H9 (cell line): ENCODE results near the gene PIGS. TPM values are rescaled to one million over a fixed set of nuclear protein-coding genes. Genes with fewer than 3 reads are reported as not detected.

Experiments
- DNase-seq: peaks from one replicate; pipeline ENCODE4 v3.0.0-alpha.2; 2017
- H2AFZ ChIP-seq: one replicate; pipeline ENCODE4 v1.6.1; 2013; ENCODE audit warnings: mild to moderate bottlenecking, low read length, control low read depth, moderate library complexity
- H2AK5ac ChIP-seq: 2 replicates; pipeline ENCODE4 v1.6.1; 2013; ENCODE audit warnings: low read length, control low read depth, mixed read lengths; ENCODE audit not compliant: insufficient read length
- H2BK120ac ChIP-seq: one replicate; pipeline ENCODE4 v1.6.1; 2013; ENCODE audit warnings: low read depth, mild to moderate bottlenecking, low read length, control low read depth, inconsistent platforms; ENCODE audit not compliant: poor library complexity, severe bottlenecking
- H2BK12ac ChIP-seq: 2 replicates; pipeline ENCODE4 v1.6.1; 2013; ENCODE audit warnings: low read length, control low read depth, mixed read lengths, low read depth; ENCODE audit not compliant: insufficient read length
- H2BK15ac ChIP-seq: 2 replicates; pipeline ENCODE4 v1.6.1; 2013; ENCODE audit warnings: low read depth, low read length, control low read depth
- H2BK20ac ChIP-seq: one replicate; pipeline ENCODE4 v1.6.1; 2013; ENCODE audit warnings: low read depth, mild to moderate bottlenecking, low read length, control low read depth, inconsistent platforms; ENCODE audit not compliant: poor library complexity, severe bottlenecking
- H2BK5ac ChIP-seq: 2 replicates; pipeline ENCODE4 v1.6.1; 2013; ENCODE audit warnings: low read length, control low read depth, mixed read lengths; ENCODE audit not compliant: insufficient read length
- H3K14ac ChIP-seq: 2 replicates; pipeline ENCODE4 v1.6.1; 2013; ENCODE audit warnings: low read length, control low read depth; ENCODE audit not compliant: insufficient read depth
- H3K18ac ChIP-seq: 2 replicates; pipeline ENCODE4 v1.6.1; 2013; ENCODE audit warnings: low read depth, mild to moderate bottlenecking, mixed read lengths, low read length, control low read depth; ENCODE audit not compliant: insufficient read length
- H3K23ac ChIP-seq: 2 replicates; pipeline ENCODE4 v1.6.1; 2013; ENCODE audit warnings: low read length, control low read depth, mixed read lengths, low read depth; ENCODE audit not compliant: insufficient read length
- H3K23me2 ChIP-seq: 2 replicates; pipeline ENCODE4 v1.6.1; 2013; ENCODE audit warnings: low read depth, mild to moderate bottlenecking, mixed read lengths, low read length, control low read depth; ENCODE audit not compliant: insufficient read length, poor library complexity, severe bottlenecking
- H3K27ac ChIP-seq: 2 replicates; pipeline ENCODE4 v1.5.1; 2013; ENCODE audit warnings: low read length, control low read depth, mixed read lengths, low read depth; ENCODE audit not compliant: insufficient read length
- H3K27me3 ChIP-seq: 2 replicates; pipeline ENCODE4 v1.6.1; 2013; ENCODE audit warnings: low read length, control low read depth, inconsistent platforms; ENCODE audit not compliant: insufficient read depth
- H3K4ac ChIP-seq: 2 replicates; pipeline ENCODE4 v1.6.1; 2013; ENCODE audit warnings: low read depth, mild to moderate bottlenecking, control low read depth, inconsistent platforms, low read length, moderate library complexity
- H3K4me1 ChIP-seq: 2 replicates; pipeline ENCODE4 v1.6.1; 2013; ENCODE audit warnings: low read length, control low read depth, inconsistent platforms; ENCODE audit not compliant: insufficient read depth
- H3K4me2 ChIP-seq: 2 replicates; pipeline ENCODE4 v1.6.1; 2013; ENCODE audit warnings: low read length, control low read depth, mixed read lengths; ENCODE audit not compliant: insufficient read length, insufficient read depth
- H3K56ac ChIP-seq: 2 replicates; pipeline ENCODE4 v1.6.1; 2013; ENCODE audit warnings: low read depth, mild to moderate bottlenecking, mixed read lengths, low read length, control low read depth; ENCODE audit not compliant: insufficient read length
- H3K79me1 ChIP-seq: 2 replicates; pipeline ENCODE4 v1.6.1; 2013; ENCODE audit warnings: low read depth, mild to moderate bottlenecking, moderate library complexity, low read length, control low read depth, inconsistent platforms; ENCODE audit not compliant: insufficient read depth, poor library complexity, severe bottlenecking
- H3K79me2 ChIP-seq: 2 replicates; pipeline ENCODE4 v1.6.1; 2013; ENCODE audit warnings: low read length, control low read depth, inconsistent platforms; ENCODE audit not compliant: insufficient read depth
- H3K9ac ChIP-seq: 2 replicates; pipeline ENCODE4 v1.6.1; 2013; ENCODE audit warnings: low read length, control low read depth, mixed read lengths; ENCODE audit not compliant: insufficient read length; ENCODE audit errors: extremely low read depth
- H3K9me3 ChIP-seq: one replicate; pipeline ENCODE4 v1.6.1; 2013; ENCODE audit warnings: low read depth, low read length, inconsistent platforms; ENCODE audit not compliant: control insufficient read depth
- H3T11ph ChIP-seq: one replicate; pipeline ENCODE4 v1.6.1; 2013; ENCODE audit warnings: mild to moderate bottlenecking, low read length, control low read depth, inconsistent platforms
- H4K20me1 ChIP-seq: one replicate; pipeline ENCODE4 v1.6.1; 2013; ENCODE audit not compliant: control insufficient read depth, insufficient read length, insufficient read depth
- H4K5ac ChIP-seq: 2 replicates; pipeline ENCODE4 v1.6.1; 2013; ENCODE audit warnings: low read depth, mild to moderate bottlenecking, mixed read lengths, low read length, control low read depth; ENCODE audit not compliant: insufficient read length
- H4K8ac ChIP-seq: replicated peaks from 2 replicates; pipeline ENCODE4 v1.6.1; 2013; ENCODE audit warnings: low read length, control low read depth, mixed read lengths, low read depth; ENCODE audit not compliant: insufficient read length
- H4K91ac ChIP-seq: 2 replicates; pipeline ENCODE4 v1.6.1; 2013; ENCODE audit warnings: low read depth, mild to moderate bottlenecking, moderate library complexity, mixed read lengths, low read length, control low read depth; ENCODE audit not compliant: insufficient read length
- H3K27ac Mint-ChIP-seq, 3 experiments: 2 replicates in 2 of 3; 3 replicates in 1 of 3; pipeline ENCODE4 v1.8.0; 2020 to 2021; ENCODE audit warnings: mixed read lengths in 3 of 3, mild to moderate bottlenecking in 1 of 3, moderate library complexity in 1 of 3
- H3K27me3 Mint-ChIP-seq: 2 replicates; pipeline ENCODE4 v1.8.0; 2021; ENCODE audit warnings: low read depth, mild to moderate bottlenecking, moderate library complexity, mixed read lengths
- H3K36me3 Mint-ChIP-seq, 3 experiments: 2 replicates in 2 of 3; 3 replicates in 1 of 3; pipeline ENCODE4 v1.8.0; 2020 to 2021; ENCODE audit warnings: low read depth in 3 of 3, mixed read lengths in 3 of 3; ENCODE audit not compliant: insufficient read depth in 1 of 3
- H3K4me1 Mint-ChIP-seq, 2 experiments: 2 replicates each; pipeline ENCODE4 v1.8.0; 2020; ENCODE audit warnings: mixed read lengths in 2 of 2
- H3K4me3 Mint-ChIP-seq, 2 experiments: 2 replicates in 1 of 2; 3 replicates in 1 of 2; pipeline ENCODE4 v1.8.0; 2020 to 2021; ENCODE audit warnings: mild to moderate bottlenecking in 2 of 2, mixed read lengths in 2 of 2, moderate library complexity in 1 of 2
- H3K9me3 Mint-ChIP-seq, 2 experiments: 2 replicates in 1 of 2; 3 replicates in 1 of 2; pipeline ENCODE4 v1.8.0; 2020; ENCODE audit warnings: mild to moderate bottlenecking in 2 of 2, mixed read lengths in 2 of 2, moderate library complexity in 1 of 2
- WGBS: extraction: QIAGEN DNeasy Blood & Tissue Kit; methylation state at CpG from one replicate; pipeline ENCODE4 v1.1.7; 2013; ENCODE audit warnings: missing lambda C conversion rate, low lambda C conversion rate, mixed read lengths; ENCODE audit not compliant: insufficient read length; ENCODE audit errors: extremely low coverage; 5-methylcytosine and 5-hydroxymethylcytosine counted together
- total RNA-seq: library from RNA; stranded (reverse); gene quantifications from 2 replicates; pipeline ENCODE4 v1.2.1, GENCODE V29; 2021
- TF ChIP-seq, protein P1 (sequence below): fragments of 200-600 bp; sonication (generic); conservative IDR thresholded peaks from 3 replicates; pipeline ENCODE4 v1.8.0; 2021; ENCODE audit warnings: antibody characterized with exemption, mild to moderate bottlenecking

PIGS gene
- total RNA-seq, 1 experiment from 2014 or later = 45.8 TPM

DNA sequence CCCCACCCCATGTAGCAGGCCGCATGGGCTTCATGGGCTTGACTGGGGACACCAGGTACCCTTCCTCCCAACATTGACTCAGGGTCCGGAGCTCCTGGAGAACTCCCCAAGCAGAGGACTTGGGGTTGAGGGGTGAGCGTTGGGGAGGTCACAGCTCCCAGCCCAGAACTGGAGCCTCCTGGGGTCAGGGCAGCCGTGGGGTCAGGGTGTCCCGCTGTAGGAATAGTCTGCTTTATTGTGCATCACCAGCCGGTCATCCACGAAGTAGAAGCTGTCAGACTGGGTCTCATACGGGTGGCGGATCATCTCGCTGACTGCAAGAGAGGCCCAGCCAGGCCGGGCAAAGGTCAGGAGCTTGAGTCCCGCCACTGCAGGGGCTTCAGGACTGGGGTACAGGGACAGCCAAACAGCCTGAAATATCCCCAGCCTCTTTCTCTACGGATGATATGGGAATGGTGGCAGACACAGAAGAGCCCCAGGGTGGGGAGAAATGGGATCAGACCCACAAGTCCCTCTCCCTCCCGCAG is 24.2 kb downstream of the PIGS start:
- no peak overlapping the region for H4K91ac ChIP-seq
- peaks cover 2 to 6% (median 3%) of the 10 kb centered on the region in 3 experiments; a peak in 4 of 7 replicates for H3K36me3 Mint-ChIP-seq
- WGBS = no CpG with 5 or more reads among the region's 14 CpGs
- H3K4me1 Mint-ChIP-seq = peaks cover 35 to 63% of the 10 kb centered on the region in 2 experiments
- H4K20me1 ChIP-seq = no peaks in the 10 kb centered on the region
- no peak overlapping the region for H3K4ac ChIP-seq
- H2AK5ac ChIP-seq = no peak overlapping the region
- no peak overlapping the region for H3K56ac ChIP-seq
- H2BK120ac ChIP-seq = no peak overlapping the region
- H2BK20ac ChIP-seq = no peak overlapping the region
- H3K27ac ChIP-seq = no peak overlapping the region
- no peaks in the 10 kb centered on the region for H3K9me3 Mint-ChIP-seq
- no peak for DNase-seq
- peaks cover 5% of the 10 kb centered on the region for H3K23me2 ChIP-seq
- H3K23ac ChIP-seq = no peak overlapping the region
- H3K4me1 ChIP-seq = peaks cover 8% of the 10 kb centered on the region; the same call in 1 of the 2 replicates
- H3K79me1 ChIP-seq = no peaks in the 10 kb centered on the region
- H2BK12ac ChIP-seq = no peak overlapping the region
- H3K27ac Mint-ChIP-seq = 0 out of 7 replicates have a peak overlapping the region, but pooled peaks of 1 of the 3 experiments have one; percentile 75
- no peak overlapping the region for H2AFZ ChIP-seq
- no peak overlapping the region for H3K4me3 Mint-ChIP-seq
- no peak overlapping the region for H3K18ac ChIP-seq
- H4K8ac ChIP-seq = no peak overlapping the region
- H3K27me3 Mint-ChIP-seq = peaks cover 4% of the 10 kb centered on the region; the same call in 1 of the 2 replicates
- H3K9ac ChIP-seq = no peak overlapping the region
- H2BK15ac ChIP-seq = no peak overlapping the region
- no peaks in the 10 kb centered on the region; the same call in 1 of the 2 replicates for H3K79me2 ChIP-seq
- no peak overlapping the region for H3K14ac ChIP-seq
- H3K9me3 ChIP-seq = no peaks in the 10 kb centered on the region
- H3T11ph ChIP-seq = no peak overlapping the region
- H2BK5ac ChIP-seq = no peak overlapping the region
- H3K4me2 ChIP-seq = no peak overlapping the region
- H4K5ac ChIP-seq = no peak overlapping the region
- no peaks in the 10 kb centered on the region for H3K27me3 ChIP-seq
- TF ChIP-seq, protein P1, sequence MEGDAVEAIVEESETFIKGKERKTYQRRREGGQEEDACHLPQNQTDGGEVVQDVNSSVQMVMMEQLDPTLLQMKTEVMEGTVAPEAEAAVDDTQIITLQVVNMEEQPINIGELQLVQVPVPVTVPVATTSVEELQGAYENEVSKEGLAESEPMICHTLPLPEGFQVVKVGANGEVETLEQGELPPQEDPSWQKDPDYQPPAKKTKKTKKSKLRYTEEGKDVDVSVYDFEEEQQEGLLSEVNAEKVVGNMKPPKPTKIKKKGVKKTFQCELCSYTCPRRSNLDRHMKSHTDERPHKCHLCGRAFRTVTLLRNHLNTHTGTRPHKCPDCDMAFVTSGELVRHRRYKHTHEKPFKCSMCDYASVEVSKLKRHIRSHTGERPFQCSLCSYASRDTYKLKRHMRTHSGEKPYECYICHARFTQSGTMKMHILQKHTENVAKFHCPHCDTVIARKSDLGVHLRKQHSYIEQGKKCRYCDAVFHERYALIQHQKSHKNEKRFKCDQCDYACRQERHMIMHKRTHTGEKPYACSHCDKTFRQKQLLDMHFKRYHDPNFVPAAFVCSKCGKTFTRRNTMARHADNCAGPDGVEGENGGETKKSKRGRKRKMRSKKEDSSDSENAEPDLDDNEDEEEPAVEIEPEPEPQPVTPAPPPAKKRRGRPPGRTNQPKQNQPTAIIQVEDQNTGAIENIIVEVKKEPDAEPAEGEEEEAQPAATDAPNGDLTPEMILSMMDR = no peak
